ENCODE measurements around the gene CELF4. TPM values are rescaled to one million over a fixed set of nuclear protein-coding genes. Genes with fewer than 3 reads are reported as not detected.

CELF4 gene
- total RNA-seq, 2 donors from 2014 or later = 3.3 to 4.7 TPM

GRCh38 chr18:37261988-37262387, 303.6 kb downstream of the CELF4 start:
- Histone ChIP-seq H3K9me3 (no peaks in the 10 kb centered on the region), H3K4me1 (no peaks in the 10 kb centered on the region), H3K27me3 (no peaks in the 10 kb centered on the region), H3K4me3 (no peak overlapping the region), H3K36me3 (replicated peaks in 1 of 2; ENCODE audit: insufficient read depth in 1 of 2, low read depth in 2 of 2) (no peaks in the 10 kb centered on the region), H3K27ac (no peak overlapping the region)
- intact Hi-C loops (cut with DNase I) = no loop called here
- WGBS, 2 donors = 69 to 81% methylated on average over 8 of the region's 8 CpGs
- no peak for TF ChIP-seq CTCF (IDR thresholded peaks at IDR 0.05)
- TF ChIP-seq POLR2A (IDR thresholded peaks at IDR 0.05) = no peak
- ATAC-seq (no peak), DNase-seq (no peak)

- H3K27me3 ChIP-seq = no peaks in the 10 kb centered on the region
- DNase-seq (no peak), ATAC-seq (no peak)
- no peaks in the 10 kb centered on the region for H3K4me1 ChIP-seq
- H3K27ac ChIP-seq = no peak overlapping the region
- intact Hi-C loops (cut with DNase I) = no loop called here
- TF ChIP-seq POLR2A (IDR thresholded peaks at IDR 0.05) = no peak
- no peak for TF ChIP-seq CTCF (IDR thresholded peaks at IDR 0.05)
- H3K4me3 ChIP-seq = no peak overlapping the region
- 91 to 100% methylated on average over 4 to 11 of the region's 11 CpGs for WGBS, 2 donors
- no peaks in the 10 kb centered on the region for H3K36me3 ChIP-seq (replicated peaks in 1 of 2; ENCODE audit: insufficient read depth in 1 of 2, low read depth in 2 of 2)
- no peaks in the 10 kb centered on the region for H3K9me3 ChIP-seq
Measured at GRCh38 chr18:37261246-37261840, 304.3 kb downstream of the CELF4 start.

- TF ChIP-seq POLR2A (IDR thresholded peaks at IDR 0.05) (no peak), CTCF (IDR thresholded peaks at IDR 0.05) (no peak)
- DNase-seq (no peak), ATAC-seq (no peak)
- no peaks in the 10 kb centered on the region for H3K36me3 ChIP-seq (replicated peaks in 1 of 2; ENCODE audit: insufficient read depth in 1 of 2, low read depth in 2 of 2)
- 71 to 76% methylated on average over 10 of the region's 10 CpGs for WGBS, 2 donors
- no peaks in the 10 kb centered on the region for H3K27me3 ChIP-seq
- no peaks in the 10 kb centered on the region for H3K9me3 ChIP-seq
- no peak overlapping the region for H3K4me3 ChIP-seq
- H3K27ac ChIP-seq = no peak overlapping the region
- H3K4me1 ChIP-seq = no peaks in the 10 kb centered on the region
- intact Hi-C loops (cut with DNase I) = no loop called here
Measured at GRCh38 chr18:37260367-37261093, 305.1 kb downstream of the CELF4 start.

- H3K4me3 ChIP-seq = no peak overlapping the region
- no peaks in the 10 kb centered on the region for H3K27me3 ChIP-seq
- H3K9me3 ChIP-seq = no peaks in the 10 kb centered on the region
- TF ChIP-seq POLR2A (IDR thresholded peaks at IDR 0.05) (no peak), CTCF (IDR thresholded peaks at IDR 0.05) (no peak)
- WGBS, 2 donors = 70 to 80% methylated on average over 4 to 5 of the region's 5 CpGs
- intact Hi-C loops (cut with DNase I) = no loop called here
- H3K27ac ChIP-seq = no peak overlapping the region
- ATAC-seq = no peak
- H3K4me1 ChIP-seq = no peaks in the 10 kb centered on the region
- DNase-seq = no peak
- no peaks in the 10 kb centered on the region for H3K36me3 ChIP-seq (replicated peaks in 1 of 2; ENCODE audit: insufficient read depth in 1 of 2, low read depth in 2 of 2)
Measured at GRCh38 chr18:37259711-37260110, 305.9 kb downstream of the CELF4 start.

GRCh38 chr18:37258819-37259218, 306.8 kb downstream of the CELF4 start:
- Histone ChIP-seq H3K4me1 (peaks cover 4% of the 10 kb centered on the region), H3K36me3 (replicated peaks in 1 of 2; ENCODE audit: insufficient read depth in 1 of 2, low read depth in 2 of 2) (no peaks in the 10 kb centered on the region), H3K9me3 (no peaks in the 10 kb centered on the region), H3K4me3 (no peak overlapping the region), H3K27me3 (no peaks in the 10 kb centered on the region), H3K27ac (no peak overlapping the region)
- TF ChIP-seq CTCF (IDR thresholded peaks at IDR 0.05) (no peak), POLR2A (IDR thresholded peaks at IDR 0.05) (no peak)
- intact Hi-C loops (cut with DNase I) = no loop called here
- ATAC-seq (no peak), DNase-seq (no peak)
- 49 to 50% methylated on average over 11 of the region's 11 CpGs for WGBS, 2 donors

Measured in body of pancreas (tissue), 4 donors.